ENCODE data around the gene SMPDL3B.
"Not testable (repeated sequence)": the region's sequence is repeated elsewhere in the genome, so short reads cannot be mapped to it uniquely, and the experiment has no call there.

SMPDL3B gene

GRCh38 chr1:27980216-27980845, 45.5 kb downstream of the SMPDL3B start:
- no peaks in the 10 kb centered on the region for H3K9me3 ChIP-seq
- no peak overlapping the region for H3K4me3 ChIP-seq
- no peak overlapping the region for H3K27ac ChIP-seq
- no peaks in the 10 kb centered on the region for H4K20me1 ChIP-seq
- no peaks in the 10 kb centered on the region for H3K4me1 ChIP-seq
- no peak overlapping the region for H3K9ac ChIP-seq
- H3K27me3 ChIP-seq = no peaks in the 10 kb centered on the region
- TF ChIP-seq Cebpa-rat (IDR thresholded peaks at IDR 0.05) = no peak
- peaks cover 34% of the 10 kb centered on the region for H3K36me3 ChIP-seq
- no peak overlapping the region for H3K4me2 ChIP-seq

- Histone ChIP-seq H3K4me1 (no peaks in the 10 kb centered on the region), H4K20me1 (no peaks in the 10 kb centered on the region), H3K27me3 (no peaks in the 10 kb centered on the region), H3K36me3 (peaks cover 30% of the 10 kb centered on the region), H3K9me3 (no peaks in the 10 kb centered on the region), H3K4me2 (no peak overlapping the region), H3K9ac (0 out of 2 replicates have a peak overlapping the region, but pooled peaks have one; percentile 8), H3K4me3 (no peak overlapping the region), H3K27ac (no peak overlapping the region)
- no peak for TF ChIP-seq Cebpa-rat (IDR thresholded peaks at IDR 0.05)
Observed at GRCh38 chr1:27981145-27981544, 46.3 kb downstream of the SMPDL3B start.

- Histone ChIP-seq H3K4me2 (no peak overlapping the region), H3K27ac (no peak overlapping the region), H3K36me3 (peaks cover 98% of the 10 kb centered on the region), H3K4me3 (no peak overlapping the region), H3K9ac (no peak overlapping the region), H3K27me3 (no peaks in the 10 kb centered on the region), H4K20me1 (no peaks in the 10 kb centered on the region), H3K9me3 (no peaks in the 10 kb centered on the region), H3K4me1 (peaks cover 9% of the 10 kb centered on the region)
- no peak for TF ChIP-seq Cebpa-rat (IDR thresholded peaks at IDR 0.05)
Observed at GRCh38 chr1:27990920-27991537, 56.2 kb downstream of the SMPDL3B start.

- TF ChIP-seq Cebpa-rat (IDR thresholded peaks at IDR 0.05) = no peak
- Histone ChIP-seq H3K4me1 (peaks cover 9% of the 10 kb centered on the region), H3K4me3 (no peak overlapping the region), H4K20me1 (no peaks in the 10 kb centered on the region), H3K36me3 (peaks cover 98% of the 10 kb centered on the region), H3K4me2 (peak overlapping the region; percentile 20), H3K9me3 (no peaks in the 10 kb centered on the region), H3K9ac (no peak overlapping the region), H3K27me3 (no peaks in the 10 kb centered on the region), H3K27ac (no peak overlapping the region)
Observed at GRCh38 chr1:27992276-27992675, 57.5 kb downstream of the SMPDL3B start.

DNA sequence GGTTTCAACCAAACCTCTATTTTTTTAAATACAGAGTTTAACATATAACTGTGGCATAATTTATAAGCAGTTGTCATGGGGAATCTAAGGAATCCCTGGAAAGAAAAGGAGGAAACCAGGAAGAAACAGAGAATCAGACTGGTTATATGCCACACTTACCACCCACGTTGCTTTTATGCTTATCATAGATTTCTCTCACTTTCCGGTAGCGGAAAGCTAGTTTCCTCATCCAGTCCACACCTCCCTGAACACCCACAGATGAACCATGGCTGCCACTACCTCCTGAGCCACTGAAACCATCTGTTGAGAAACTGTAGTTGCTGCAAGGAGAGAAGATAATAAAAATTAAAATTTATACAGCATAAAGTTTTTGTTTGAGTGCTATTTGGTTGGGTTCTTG, 58.4 kb downstream of the SMPDL3B start:
- no peak overlapping the region for H3K27ac ChIP-seq
- peaks cover 98% of the 10 kb centered on the region for H3K36me3 ChIP-seq
- H3K4me2 ChIP-seq = no peak overlapping the region
- H4K20me1 ChIP-seq = no peaks in the 10 kb centered on the region
- H3K27me3 ChIP-seq = no peaks in the 10 kb centered on the region
- H3K4me1 ChIP-seq = peaks cover 9% of the 10 kb centered on the region
- no peaks in the 10 kb centered on the region for H3K9me3 ChIP-seq
- TF ChIP-seq Cebpa-rat (IDR thresholded peaks at IDR 0.05) = no peak
- no peak overlapping the region for H3K4me3 ChIP-seq
- no peak overlapping the region for H3K9ac ChIP-seq

DNA sequence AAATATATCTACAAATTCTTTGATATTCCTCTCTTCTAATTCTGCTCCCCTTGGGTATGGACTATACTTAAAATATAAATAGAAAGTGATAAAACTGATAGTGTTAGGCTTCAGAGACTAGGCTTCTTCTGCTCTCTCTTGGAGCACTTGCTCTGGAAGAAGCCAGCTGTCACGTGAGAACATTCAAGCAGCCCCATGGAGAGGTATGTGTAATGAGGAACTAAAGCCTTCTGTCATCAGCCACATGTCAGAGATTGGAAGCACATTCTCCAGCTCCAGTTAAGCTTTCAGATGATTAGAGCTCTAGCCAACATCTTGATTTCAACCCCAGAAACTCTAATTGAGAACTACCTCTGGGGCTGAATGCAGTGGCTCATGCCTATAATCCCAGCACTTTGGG, 59.3 kb downstream of the SMPDL3B start:
- no peak for TF ChIP-seq Cebpa-rat (IDR thresholded peaks at IDR 0.05)
- Histone ChIP-seq H3K4me1 (peaks cover 9% of the 10 kb centered on the region), H3K9ac (no peak overlapping the region), H3K4me2 (no peak overlapping the region), H3K36me3 (peaks cover 98% of the 10 kb centered on the region), H4K20me1 (no peaks in the 10 kb centered on the region), H3K9me3 (no peaks in the 10 kb centered on the region), H3K27me3 (no peaks in the 10 kb centered on the region), H3K4me3 (no peak overlapping the region), H3K27ac (no peak overlapping the region)

DNA sequence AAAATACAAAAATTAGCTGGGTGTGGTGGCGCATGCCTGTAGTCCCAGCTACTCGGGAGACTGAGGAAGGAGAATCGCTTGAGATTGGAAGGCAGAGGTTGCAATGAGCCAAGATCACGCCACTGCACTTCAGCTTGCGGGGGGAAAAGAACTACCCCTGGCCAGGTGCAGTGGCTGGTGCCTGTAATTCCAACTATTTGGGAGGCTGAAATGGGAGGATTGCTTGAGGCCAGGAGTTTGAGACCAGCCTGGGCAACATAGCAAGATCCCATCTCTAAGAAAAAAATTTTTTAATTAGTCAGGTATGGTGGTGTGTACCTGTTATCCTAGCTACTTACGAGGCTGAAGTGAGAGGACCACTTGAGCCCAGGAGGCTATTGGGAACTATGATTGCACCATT, 59.7 kb downstream of the SMPDL3B start:
- not testable (repeated sequence) for H3K27ac ChIP-seq, H3K4me2 ChIP-seq, H3K9ac ChIP-seq, H3K4me3 ChIP-seq, H4K20me1 ChIP-seq, H3K27me3 ChIP-seq, H3K9me3 ChIP-seq, H3K4me1 ChIP-seq
- H3K36me3 ChIP-seq = peaks cover 97% of the 10 kb centered on the region

GRCh38 chr1:27999055-27999454, 64.3 kb downstream of the SMPDL3B start:
- Histone ChIP-seq H3K4me1 (no peaks in the 10 kb centered on the region), H3K9me3 (no peaks in the 10 kb centered on the region), H3K27ac (no peak overlapping the region), H3K4me3 (no peak overlapping the region), H3K4me2 (no peak overlapping the region), H3K27me3 (no peaks in the 10 kb centered on the region), H3K9ac (no peak overlapping the region), H3K36me3 (peaks cover 93% of the 10 kb centered on the region), H4K20me1 (no peaks in the 10 kb centered on the region)
- no peak for TF ChIP-seq Cebpa-rat (IDR thresholded peaks at IDR 0.05)

DNA sequence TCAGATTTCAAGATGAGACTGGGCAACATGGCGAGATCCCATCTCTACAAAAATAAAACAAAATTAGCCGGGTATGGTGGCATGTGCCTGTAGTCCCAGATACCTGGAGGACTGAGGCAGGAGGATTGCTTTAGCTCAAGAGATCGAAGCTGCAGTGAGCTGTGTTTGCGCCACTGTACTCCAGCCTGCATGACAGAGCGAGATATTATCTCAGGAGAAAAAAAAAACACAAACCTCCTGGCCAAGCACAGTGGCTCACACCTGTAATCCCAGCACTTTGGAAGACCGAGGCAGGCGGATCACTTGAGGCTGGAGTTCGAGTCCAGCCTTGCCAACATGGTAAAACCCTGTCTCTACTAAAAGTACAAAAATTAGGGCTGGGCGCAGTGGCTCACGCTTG, 67.8 kb downstream of the SMPDL3B start:
- H3K27me3 ChIP-seq = no peaks in the 10 kb centered on the region
- no peak overlapping the region for H3K9ac ChIP-seq
- no peak overlapping the region for H3K4me3 ChIP-seq
- H3K4me1 ChIP-seq = no peaks in the 10 kb centered on the region
- peaks cover 82% of the 10 kb centered on the region for H3K36me3 ChIP-seq
- no peak overlapping the region for H3K27ac ChIP-seq
- TF ChIP-seq Cebpa-rat (IDR thresholded peaks at IDR 0.05) = no peak
- H3K9me3 ChIP-seq = no peaks in the 10 kb centered on the region
- H3K4me2 ChIP-seq = no peak overlapping the region
- no peaks in the 10 kb centered on the region for H4K20me1 ChIP-seq

DNA sequence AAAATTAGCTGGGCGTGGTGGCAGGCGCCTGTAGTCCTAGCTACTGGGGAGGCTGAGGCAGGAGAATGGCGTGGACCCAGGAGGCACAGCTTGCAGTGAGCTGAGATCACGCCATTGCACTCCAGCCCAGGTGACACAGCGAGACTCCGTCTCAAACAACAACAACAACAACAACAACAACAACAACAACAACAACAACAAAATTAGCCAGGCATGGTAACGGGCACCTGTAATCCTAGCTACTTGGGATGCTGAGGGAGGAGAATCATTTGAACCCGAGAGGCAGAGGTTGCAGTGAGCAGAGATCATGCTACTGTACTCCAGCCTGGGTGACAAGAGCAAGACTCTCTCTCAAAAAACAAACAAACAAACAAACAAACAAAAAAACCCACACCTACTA, 68.3 kb downstream of the SMPDL3B start:
- H3K9ac ChIP-seq, H3K27me3 ChIP-seq, H4K20me1 ChIP-seq, H3K4me2 ChIP-seq, H3K4me3 ChIP-seq, H3K9me3 ChIP-seq, H3K27ac ChIP-seq, H3K4me1 ChIP-seq: not testable (repeated sequence)
- peaks cover 77% of the 10 kb centered on the region for H3K36me3 ChIP-seq
